ENCODE results near the gene ARHGAP22.

DNA sequence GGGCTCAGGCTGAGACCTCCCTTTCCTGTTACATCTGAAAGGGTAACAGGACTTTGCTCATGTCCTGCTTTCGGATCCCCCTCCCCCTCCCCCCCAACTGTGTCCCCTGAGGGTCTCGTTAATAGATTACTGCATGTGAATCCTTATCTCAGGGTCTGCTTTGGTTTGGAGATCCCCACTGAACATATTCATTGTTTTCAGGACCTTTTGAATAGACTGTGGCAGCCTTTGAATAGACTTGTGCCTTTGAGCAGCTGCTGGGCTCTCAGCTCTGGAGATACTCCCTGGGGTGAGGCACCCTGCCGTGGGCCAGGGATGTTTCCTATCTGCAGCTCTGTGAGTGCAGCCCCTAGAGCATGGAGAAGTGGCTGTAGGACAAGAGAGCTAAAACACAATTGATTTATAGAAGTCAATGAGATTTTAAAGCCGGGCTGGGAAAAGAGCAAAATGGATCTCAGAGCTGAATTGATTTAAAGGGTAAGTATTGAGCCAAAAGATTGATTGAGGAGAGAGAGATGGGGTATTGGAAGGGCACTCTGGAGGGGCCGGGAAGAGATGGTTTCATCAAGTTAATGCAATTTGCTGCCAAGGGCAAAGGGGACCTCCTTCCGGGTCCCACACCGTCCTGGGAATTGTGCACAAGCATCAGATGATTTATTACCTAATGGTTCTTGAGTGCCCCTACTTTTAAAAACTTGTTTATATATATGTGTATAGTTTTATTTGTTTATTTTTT, 9.9 kb downstream of the ARHGAP22 start:
- TF ChIP-seq, protein P1, sequence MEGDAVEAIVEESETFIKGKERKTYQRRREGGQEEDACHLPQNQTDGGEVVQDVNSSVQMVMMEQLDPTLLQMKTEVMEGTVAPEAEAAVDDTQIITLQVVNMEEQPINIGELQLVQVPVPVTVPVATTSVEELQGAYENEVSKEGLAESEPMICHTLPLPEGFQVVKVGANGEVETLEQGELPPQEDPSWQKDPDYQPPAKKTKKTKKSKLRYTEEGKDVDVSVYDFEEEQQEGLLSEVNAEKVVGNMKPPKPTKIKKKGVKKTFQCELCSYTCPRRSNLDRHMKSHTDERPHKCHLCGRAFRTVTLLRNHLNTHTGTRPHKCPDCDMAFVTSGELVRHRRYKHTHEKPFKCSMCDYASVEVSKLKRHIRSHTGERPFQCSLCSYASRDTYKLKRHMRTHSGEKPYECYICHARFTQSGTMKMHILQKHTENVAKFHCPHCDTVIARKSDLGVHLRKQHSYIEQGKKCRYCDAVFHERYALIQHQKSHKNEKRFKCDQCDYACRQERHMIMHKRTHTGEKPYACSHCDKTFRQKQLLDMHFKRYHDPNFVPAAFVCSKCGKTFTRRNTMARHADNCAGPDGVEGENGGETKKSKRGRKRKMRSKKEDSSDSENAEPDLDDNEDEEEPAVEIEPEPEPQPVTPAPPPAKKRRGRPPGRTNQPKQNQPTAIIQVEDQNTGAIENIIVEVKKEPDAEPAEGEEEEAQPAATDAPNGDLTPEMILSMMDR (IDR thresholded peaks at IDR 0.05): no peak
- no peak for TF ChIP-seq POLR2A (IDR thresholded peaks at IDR 0.05)
